Ishikawa (cell line): ENCODE data around the gene NAV2.

Experiments
- CEBPB ChIP-seq: IDR thresholded peaks from 2 replicates; pipeline ENCODE4 v1.6.1; 2012
- FOXM1 ChIP-seq: IDR thresholded peaks from 2 replicates; pipeline ENCODE4 v1.6.1; 2012; ENCODE audit warnings: low read depth, borderline replicate concordance
- REST ChIP-seq: IDR thresholded peaks from 2 replicates; pipeline ENCODE4 v1.6.1; 2012; ENCODE audit warnings: low read depth, mild to moderate bottlenecking
- TAF1 ChIP-seq: IDR thresholded peaks from 2 replicates; pipeline ENCODE4 v1.6.1; 2012; ENCODE audit warnings: low read depth, mild to moderate bottlenecking

GRCh38 chr11:19905280-19905853, 192.7 kb downstream of the NAV2 start:
- TF ChIP-seq CEBPB (no peak), TAF1 (no peak), REST (no peak), FOXM1 (no peak)
